ENCODE data around the gene CELF2.

DNA sequence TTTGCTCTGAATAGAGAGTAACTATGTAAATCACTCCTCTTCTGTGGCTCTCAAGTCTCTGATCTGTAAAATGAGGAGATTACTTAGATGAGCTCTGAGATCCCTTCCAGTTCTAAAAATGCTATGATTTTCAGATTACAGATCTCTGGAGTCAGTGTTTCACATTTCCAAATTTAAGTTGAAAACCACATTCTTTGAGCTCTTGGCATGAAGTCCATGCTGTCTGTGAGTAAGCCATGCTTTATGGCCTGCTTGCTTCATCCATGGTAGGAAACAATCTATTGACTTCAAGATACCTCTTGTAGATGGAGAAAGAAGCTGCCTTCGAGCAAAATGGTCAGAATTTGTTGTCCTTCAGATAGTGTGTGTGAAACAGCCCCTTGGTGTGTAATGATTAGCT is 64.9 kb downstream of the CELF2 start:
- TF ChIP-seq, protein P1, sequence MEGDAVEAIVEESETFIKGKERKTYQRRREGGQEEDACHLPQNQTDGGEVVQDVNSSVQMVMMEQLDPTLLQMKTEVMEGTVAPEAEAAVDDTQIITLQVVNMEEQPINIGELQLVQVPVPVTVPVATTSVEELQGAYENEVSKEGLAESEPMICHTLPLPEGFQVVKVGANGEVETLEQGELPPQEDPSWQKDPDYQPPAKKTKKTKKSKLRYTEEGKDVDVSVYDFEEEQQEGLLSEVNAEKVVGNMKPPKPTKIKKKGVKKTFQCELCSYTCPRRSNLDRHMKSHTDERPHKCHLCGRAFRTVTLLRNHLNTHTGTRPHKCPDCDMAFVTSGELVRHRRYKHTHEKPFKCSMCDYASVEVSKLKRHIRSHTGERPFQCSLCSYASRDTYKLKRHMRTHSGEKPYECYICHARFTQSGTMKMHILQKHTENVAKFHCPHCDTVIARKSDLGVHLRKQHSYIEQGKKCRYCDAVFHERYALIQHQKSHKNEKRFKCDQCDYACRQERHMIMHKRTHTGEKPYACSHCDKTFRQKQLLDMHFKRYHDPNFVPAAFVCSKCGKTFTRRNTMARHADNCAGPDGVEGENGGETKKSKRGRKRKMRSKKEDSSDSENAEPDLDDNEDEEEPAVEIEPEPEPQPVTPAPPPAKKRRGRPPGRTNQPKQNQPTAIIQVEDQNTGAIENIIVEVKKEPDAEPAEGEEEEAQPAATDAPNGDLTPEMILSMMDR (IDR thresholded peaks at IDR 0.05; ENCODE audit: low read depth, low read length, poor library complexity, severe bottlenecking) = no peak
- no peak for TF ChIP-seq EZH2phosphoT487 (IDR thresholded peaks at IDR 0.05; ENCODE audit: borderline replicate concordance, low read length)

Data from DOHH2 (cell line).